Right kidney (tissue), 1 donor: Measurements from ENCODE around the gene MARCHF6.
"Not testable (repeated sequence)": the region's sequence is repeated elsewhere in the genome, so short reads cannot be mapped to it uniquely, and the experiment has no call there.

ENCODE experiments used
- DNase-seq: peaks from one replicate; pipeline ENCODE4 v3.0.0-alpha.2; 2016

MARCHF6 gene

GRCh38 chr5:10376544-10376943 lies 23.0 kb downstream of the MARCHF6 start:
- no peak for DNase-seq

GRCh38 chr5:10377081-10377480 lies 23.6 kb downstream of the MARCHF6 start:
- no peak for DNase-seq

GRCh38 chr5:10381803-10382202 lies 28.3 kb downstream of the MARCHF6 start:
- no peak for DNase-seq

- DNase-seq, result no peak
These were observed 31.0 kb downstream of the MARCHF6 start for GRCh38 chr5:10384483-10384882.

- DNase-seq, result no peak
These were observed 34.2 kb downstream of the MARCHF6 start for GRCh38 chr5:10387690-10388089.

GRCh38 chr5:10391130-10391529 lies 37.6 kb downstream of the MARCHF6 start:
- no peak for DNase-seq

- not testable (repeated sequence) for DNase-seq
These were observed 39.3 kb downstream of the MARCHF6 start for GRCh38 chr5:10392567-10393328.

GRCh38 chr5:10393491-10393890 lies 40.0 kb downstream of the MARCHF6 start:
- no peak for DNase-seq

- DNase-seq, result no peak
These were observed 43.1 kb downstream of the MARCHF6 start for GRCh38 chr5:10396552-10396951.

- DNase-seq, result no peak
These were observed 46.3 kb downstream of the MARCHF6 start for GRCh38 chr5:10399839-10400238.

GRCh38 chr5:10400411-10400810 lies 46.9 kb downstream of the MARCHF6 start:
- DNase-seq, result no peak

GRCh38 chr5:10400831-10401230 lies 47.3 kb downstream of the MARCHF6 start:
- DNase-seq, result no peak

- DNase-seq, result no peak
These were observed 48.0 kb downstream of the MARCHF6 start for GRCh38 chr5:10401498-10401897.
